ENCODE measurements around the gene DAAM1. TPM values are rescaled to one million over a fixed set of nuclear protein-coding genes. Genes with fewer than 3 reads are reported as not detected.

The DAAM1 gene
- total and polyA plus RNA-seq, 3 donors from 2014 or later, result 23.9 to 57.3 (median 54.6) TPM

DNA sequence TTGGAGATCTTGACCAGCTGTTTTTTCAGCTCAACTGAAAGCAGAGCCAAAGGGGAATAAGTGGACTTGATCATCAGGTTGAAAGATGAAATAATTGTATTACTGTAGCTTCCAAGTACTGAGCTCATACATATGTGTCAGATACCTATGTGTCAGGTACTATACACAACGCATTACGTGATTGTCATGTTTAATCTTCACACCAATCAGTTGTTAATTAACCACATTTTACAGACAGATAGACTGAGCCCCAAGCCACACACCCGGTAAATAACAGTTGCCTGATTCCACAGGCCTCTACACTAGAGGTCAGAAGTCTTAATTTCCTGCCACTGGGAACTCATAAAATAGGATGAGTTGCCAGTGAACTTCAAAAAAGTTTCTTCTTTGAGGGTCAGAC is 148.2 kb downstream of the DAAM1 start:
- no peak for TF ChIP-seq POLR2A (IDR thresholded peaks at IDR 0.05)
- TF ChIP-seq, protein P1, sequence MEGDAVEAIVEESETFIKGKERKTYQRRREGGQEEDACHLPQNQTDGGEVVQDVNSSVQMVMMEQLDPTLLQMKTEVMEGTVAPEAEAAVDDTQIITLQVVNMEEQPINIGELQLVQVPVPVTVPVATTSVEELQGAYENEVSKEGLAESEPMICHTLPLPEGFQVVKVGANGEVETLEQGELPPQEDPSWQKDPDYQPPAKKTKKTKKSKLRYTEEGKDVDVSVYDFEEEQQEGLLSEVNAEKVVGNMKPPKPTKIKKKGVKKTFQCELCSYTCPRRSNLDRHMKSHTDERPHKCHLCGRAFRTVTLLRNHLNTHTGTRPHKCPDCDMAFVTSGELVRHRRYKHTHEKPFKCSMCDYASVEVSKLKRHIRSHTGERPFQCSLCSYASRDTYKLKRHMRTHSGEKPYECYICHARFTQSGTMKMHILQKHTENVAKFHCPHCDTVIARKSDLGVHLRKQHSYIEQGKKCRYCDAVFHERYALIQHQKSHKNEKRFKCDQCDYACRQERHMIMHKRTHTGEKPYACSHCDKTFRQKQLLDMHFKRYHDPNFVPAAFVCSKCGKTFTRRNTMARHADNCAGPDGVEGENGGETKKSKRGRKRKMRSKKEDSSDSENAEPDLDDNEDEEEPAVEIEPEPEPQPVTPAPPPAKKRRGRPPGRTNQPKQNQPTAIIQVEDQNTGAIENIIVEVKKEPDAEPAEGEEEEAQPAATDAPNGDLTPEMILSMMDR (IDR thresholded peaks at IDR 0.05), result no peak
- H3K4me1 ChIP-seq, result peaks cover 16% of the 10 kb centered on the region

DNA sequence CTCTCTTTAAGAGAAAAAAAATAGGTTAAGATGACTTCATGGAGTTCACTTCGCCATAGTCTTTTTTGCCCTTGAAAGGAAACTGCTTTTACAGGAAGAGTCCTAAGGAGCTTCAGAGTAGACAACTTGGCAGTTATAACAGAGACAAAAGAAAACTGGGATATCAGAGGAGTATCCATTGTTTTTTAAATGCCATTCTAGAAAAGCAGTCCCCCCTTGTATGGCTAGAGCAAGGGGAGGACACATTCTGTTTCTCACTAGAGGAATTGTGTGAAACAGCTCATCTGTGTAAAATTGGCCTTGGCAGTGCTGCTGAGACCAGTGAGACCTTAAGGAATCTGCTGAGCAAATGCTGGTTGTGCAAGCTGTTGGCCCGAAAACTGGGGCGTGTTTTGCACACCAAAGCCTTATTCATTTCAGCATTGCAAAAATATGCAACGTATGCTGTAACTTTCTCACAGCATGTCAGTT is 148.7 kb downstream of the DAAM1 start:
- TF ChIP-seq, protein P1 (IDR thresholded peaks at IDR 0.05), result no peak
- TF ChIP-seq POLR2A (IDR thresholded peaks at IDR 0.05), result no peak
- no peaks in the 10 kb centered on the region for H3K36me3 ChIP-seq (ENCODE audit: low read depth, missing control alignments)
- peak overlapping the region in 1 of 2 donors; percentile 26 for H3K27ac ChIP-seq
- no peaks in the 10 kb centered on the region for H3K27me3 ChIP-seq
- no peak overlapping the region for H3K4me3 ChIP-seq
- H3K9me3 ChIP-seq, result no peaks in the 10 kb centered on the region
- peaks cover 16% of the 10 kb centered on the region for H3K4me1 ChIP-seq
- whole genome bisulfite sequencing, 2 donors, result 41 to 63% methylated on average over 4 of the region's 4 CpGs
- intact Hi-C loops (cut with DNase I; ENCODE audit: low total_unique reads), result no loop called here
- peak; percentile 42 for DNase-seq

More for the DNA sequence above, 148.2 kb downstream of the DAAM1 start:
- H3K27ac ChIP-seq, result peak overlapping the region in 1 of 2 donors; percentile 26
- no peak for DNase-seq
- no peaks in the 10 kb centered on the region for H3K36me3 ChIP-seq (ENCODE audit: low read depth, missing control alignments)
- WGBS, 2 donors, result 73 to 78% methylated on average over 3 of the region's 3 CpGs
- no peak overlapping the region for H3K4me3 ChIP-seq
- no peaks in the 10 kb centered on the region for H3K9me3 ChIP-seq
- no peaks in the 10 kb centered on the region for H3K27me3 ChIP-seq
- intact Hi-C loops (cut with DNase I; ENCODE audit: low total_unique reads), result no loop called here

DNA sequence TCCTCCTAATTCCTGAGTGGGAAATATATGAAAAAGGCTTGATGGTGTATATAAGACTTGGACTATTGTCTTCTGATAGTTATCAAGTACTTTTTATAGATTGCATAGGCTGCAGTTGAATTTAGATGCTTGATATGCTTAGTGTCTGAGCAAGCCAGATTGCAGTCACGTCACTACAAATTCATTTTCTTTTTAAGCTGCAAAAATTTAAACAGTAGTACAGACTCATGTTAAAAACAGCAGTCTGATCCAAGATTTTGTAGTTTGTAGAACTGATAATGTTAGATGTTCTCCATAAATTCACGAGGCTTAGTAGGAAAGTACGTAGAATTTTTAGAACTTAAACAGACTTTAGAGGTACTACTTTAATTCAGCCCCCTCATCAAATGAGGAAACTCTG is 150.3 kb downstream of the DAAM1 start:
- H3K36me3 ChIP-seq (ENCODE audit: low read depth, missing control alignments), result no peaks in the 10 kb centered on the region
- H3K27me3 ChIP-seq, result no peaks in the 10 kb centered on the region
- no peak overlapping the region for H3K4me3 ChIP-seq
- no peak for DNase-seq
- no peak overlapping the region for H3K27ac ChIP-seq
- 72 to 76% methylated on average over 3 of the region's 3 CpGs for WGBS, 2 donors
- intact Hi-C loops (cut with DNase I; ENCODE audit: low total_unique reads), result no loop called here
- no peaks in the 10 kb centered on the region for H3K9me3 ChIP-seq
- H3K4me1 ChIP-seq, result peaks cover 15% of the 10 kb centered on the region
- TF ChIP-seq, protein P1 (IDR thresholded peaks at IDR 0.05), result no peak
- no peak for TF ChIP-seq POLR2A (IDR thresholded peaks at IDR 0.05)

DNA sequence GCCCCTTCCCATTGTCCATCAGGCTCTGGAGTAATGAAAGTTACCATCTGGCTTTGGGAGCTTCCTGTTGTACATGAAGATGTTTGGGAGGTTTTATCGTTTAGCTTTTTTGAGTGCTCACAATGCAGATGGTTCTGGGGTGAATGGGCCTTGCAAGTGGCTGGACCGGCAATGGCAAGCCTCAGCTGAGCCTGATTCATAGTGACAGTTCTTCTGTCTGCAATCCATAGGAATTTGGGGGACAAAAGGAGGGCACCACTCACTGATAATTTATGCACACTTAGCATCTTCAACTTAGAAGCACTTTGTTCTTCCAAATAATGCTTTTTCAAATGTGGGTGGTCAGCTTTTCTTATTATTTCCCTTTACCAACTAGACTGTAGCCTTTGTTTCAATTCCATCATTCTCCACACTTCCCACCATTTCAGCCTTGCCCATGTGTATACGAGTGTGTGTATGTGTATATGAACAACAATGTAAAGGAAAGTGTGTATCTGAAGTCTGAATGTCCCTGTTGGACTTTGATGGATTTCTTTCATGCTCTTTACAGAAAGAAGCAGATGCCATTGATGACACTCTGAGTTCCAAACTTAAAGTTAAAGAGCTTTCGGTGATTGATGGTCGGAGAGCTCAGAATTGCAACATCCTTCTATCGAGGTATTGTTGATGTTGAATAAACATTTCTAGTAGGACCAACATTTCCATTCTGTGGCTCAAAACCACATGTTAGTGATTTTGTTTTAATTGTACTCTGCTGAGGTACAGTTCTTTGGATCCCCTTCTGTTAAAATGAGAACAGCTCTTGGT is 151.3 kb downstream of the DAAM1 start:
- H3K4me3 ChIP-seq, result no peak overlapping the region
- TF ChIP-seq POLR2A (IDR thresholded peaks at IDR 0.05), result no peak
- TF ChIP-seq, protein P1 (IDR thresholded peaks at IDR 0.05), result no peak
- H3K4me1 ChIP-seq, result peaks cover 15% of the 10 kb centered on the region
- no peaks in the 10 kb centered on the region for H3K9me3 ChIP-seq
- WGBS, 2 donors, result 92 to 95% methylated on average over 6 of the region's 6 CpGs
- H3K27me3 ChIP-seq, result no peaks in the 10 kb centered on the region
- no peaks in the 10 kb centered on the region for H3K36me3 ChIP-seq (ENCODE audit: low read depth, missing control alignments)
- intact Hi-C loops (cut with DNase I; ENCODE audit: low total_unique reads), result no loop called here
- H3K27ac ChIP-seq, result no peak overlapping the region
- no peak for DNase-seq
